GM18858 (cell line): ENCODE results near the gene RIOX2.
A peak's percentile ranks its signal among the peaks of the same experiment; 100 is the strongest.
"Not testable (repeated sequence)": the region's sequence is repeated elsewhere in the genome, so short reads cannot be mapped to it uniquely, and the experiment has no call there.

ENCODE experiments used
- ATAC-seq: cut with Tn5 transposase; IDR thresholded peaks from one replicate; pipeline ENCODE4 v1.9.1; 2021; ENCODE audit not compliant: unreplicated experiment

The RIOX2 gene

DNA sequence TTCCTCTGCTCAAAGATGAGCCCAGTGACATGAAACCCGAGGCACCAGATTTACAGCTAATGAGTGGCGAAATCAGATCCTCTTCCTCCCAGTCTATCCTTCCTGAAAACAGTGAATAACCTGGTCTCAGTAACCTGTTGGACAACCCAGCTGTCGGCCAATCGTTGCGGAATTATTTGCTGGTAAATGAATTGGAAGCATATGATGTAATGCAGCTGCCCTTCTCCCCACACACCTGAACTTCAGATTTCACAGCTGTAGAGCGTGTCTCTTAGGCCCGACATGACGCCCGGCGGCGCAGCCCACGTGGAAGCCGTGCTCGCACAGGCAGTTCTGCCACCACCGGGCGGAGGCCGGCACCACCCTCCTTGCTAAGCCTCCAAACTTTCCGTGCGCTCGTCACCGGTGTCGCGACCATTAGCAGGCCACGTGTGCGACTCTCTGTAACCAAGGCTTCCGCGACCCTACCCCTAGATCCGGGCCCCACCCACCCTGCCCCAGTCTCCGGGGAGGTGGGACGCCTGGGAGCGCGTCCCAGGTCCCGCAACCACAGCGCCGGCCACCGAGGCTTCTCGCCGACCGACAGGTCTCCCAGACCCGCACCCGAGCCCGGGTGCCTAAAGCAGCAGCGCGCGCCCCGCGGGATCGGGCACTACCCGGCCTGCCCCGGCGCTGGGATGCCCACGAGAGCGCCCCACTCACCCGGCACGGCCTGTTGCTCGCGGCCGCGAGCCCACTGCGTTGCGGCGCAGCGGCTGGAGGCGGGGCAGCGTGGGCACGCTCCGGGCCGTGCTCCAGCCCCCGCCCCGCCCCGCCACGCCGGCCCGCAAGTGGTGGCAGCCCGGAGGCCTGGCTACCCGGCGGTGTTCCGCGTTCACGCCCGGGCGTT is at the start of gene RIOX2:
Gene RIOX2 (minus strand): TSS at position 753 of the 889 bp plus-strand sequence. CDS start 4,838 bp downstream, outside the sequence.
- peak; percentile 78 for ATAC-seq

DNA sequence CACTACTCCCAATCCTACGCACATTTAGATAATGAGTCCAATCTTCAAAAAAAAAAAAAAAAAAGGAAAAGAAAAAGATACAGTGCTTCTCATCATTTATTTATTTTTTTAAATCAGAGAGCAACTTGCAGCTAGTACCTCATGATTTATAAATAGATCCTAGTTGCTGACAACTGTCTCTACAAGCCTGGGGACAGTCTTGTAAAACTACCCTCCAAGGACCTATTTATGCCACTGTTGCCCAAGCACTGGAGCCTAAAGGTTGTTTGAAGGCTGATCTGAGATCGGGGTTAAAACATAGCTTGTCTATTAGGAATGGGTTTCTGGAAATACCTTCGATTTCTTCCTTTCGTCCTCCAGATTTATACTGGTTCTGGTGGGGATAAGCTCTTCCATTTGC is 48.2 kb upstream of the RIOX2 start:
- ATAC-seq = no peak

- ATAC-seq = no peak
Observed at GRCh38 chr3:98018301-98018700, 46.1 kb upstream of the RIOX2 start.

GRCh38 chr3:98014268-98014585 is 42.0 kb upstream of the RIOX2 start:
- no peak for ATAC-seq

- no peak for ATAC-seq
Observed at GRCh38 chr3:98013411-98014267, 41.4 kb upstream of the RIOX2 start.

- no peak for ATAC-seq
Observed at GRCh38 chr3:98012979-98013378, 40.7 kb upstream of the RIOX2 start.

GRCh38 chr3:98010883-98011449 is 38.7 kb upstream of the RIOX2 start:
- not testable (repeated sequence) for ATAC-seq

GRCh38 chr3:98010194-98010882 is 38.1 kb upstream of the RIOX2 start:
- no peak for ATAC-seq

GRCh38 chr3:98008855-98009254 is 36.6 kb upstream of the RIOX2 start:
- ATAC-seq = peak; percentile 55

DNA sequence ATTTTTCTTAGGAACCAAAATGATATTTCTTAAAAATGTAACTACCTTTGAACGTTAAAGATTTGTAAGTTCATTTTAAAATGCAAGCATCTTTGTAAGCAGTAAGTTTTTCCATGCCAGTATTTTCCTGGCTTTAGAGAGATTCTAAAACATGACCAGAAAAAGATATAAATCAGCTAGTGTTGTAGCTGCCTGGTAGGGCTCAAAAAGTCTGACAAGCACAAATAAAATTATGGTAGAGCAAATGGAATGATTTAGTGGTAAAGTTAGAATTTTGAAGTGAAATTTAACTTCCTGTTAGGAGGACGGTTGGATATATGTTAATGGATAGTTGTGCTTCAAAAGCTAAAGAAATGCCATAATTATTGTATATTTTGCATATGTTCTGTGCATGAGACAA is 33.2 kb upstream of the RIOX2 start:
- no peak for ATAC-seq

DNA sequence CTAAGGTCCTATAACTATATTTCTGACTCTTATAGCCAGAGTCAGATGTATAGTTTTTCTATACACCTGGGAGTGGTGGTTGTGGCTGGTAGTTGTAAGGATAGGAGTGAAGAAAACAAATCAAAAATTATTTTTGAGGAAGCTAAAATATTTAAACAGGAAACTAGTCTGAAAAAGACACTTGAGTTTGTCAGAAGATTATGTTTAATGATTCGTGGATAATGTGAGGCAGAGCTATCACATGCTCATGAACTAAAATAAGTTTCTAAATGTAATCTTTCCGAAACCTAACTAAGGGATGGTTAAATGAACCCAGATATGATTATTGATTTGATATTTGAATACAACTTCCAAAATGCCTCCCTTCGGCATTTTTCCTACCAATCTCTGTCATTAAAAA is 32.5 kb upstream of the RIOX2 start:
- ATAC-seq = no peak

DNA sequence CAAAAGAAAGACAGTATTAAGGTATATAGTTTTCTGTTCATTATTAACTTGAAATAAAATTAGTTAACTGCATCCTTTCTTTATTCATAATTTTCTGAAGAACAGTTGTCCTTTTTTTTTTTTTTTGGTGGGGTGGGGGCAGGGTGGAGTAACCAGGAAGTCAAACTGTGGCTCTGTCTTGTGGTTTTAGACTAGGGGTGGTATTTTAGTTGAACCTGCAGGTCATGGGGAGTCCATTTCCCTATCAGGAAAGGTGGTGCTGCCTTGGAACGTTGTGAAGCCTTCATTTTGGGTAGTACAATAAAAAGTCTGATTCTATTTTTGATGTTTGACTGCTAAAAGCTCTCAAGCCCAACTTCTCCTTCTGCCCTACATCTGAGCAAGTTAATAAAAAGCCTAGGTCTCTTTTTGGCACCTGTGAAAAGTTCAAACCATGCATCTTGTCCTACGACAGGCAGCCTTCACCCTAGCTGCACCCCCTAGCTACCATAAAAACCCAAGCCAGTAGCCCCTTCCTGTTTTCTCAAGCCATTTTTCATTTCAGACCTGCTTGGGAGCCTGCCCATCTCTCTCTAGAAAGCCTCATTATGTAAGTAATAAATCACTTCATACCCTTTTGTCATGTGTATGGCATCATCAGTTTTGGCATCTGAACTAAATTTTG is 31.2 kb upstream of the RIOX2 start:
- ATAC-seq = peak; percentile 36

GRCh38 chr3:98002717-98003116 is 30.5 kb upstream of the RIOX2 start:
- ATAC-seq = no peak

- no peak for ATAC-seq
Observed at GRCh38 chr3:97999994-98000393, 27.8 kb upstream of the RIOX2 start.

- no peak for ATAC-seq
Observed at GRCh38 chr3:97999103-97999502, 26.9 kb upstream of the RIOX2 start.

- no peak for ATAC-seq
Observed at GRCh38 chr3:97996988-97997387, 24.8 kb upstream of the RIOX2 start.

DNA sequence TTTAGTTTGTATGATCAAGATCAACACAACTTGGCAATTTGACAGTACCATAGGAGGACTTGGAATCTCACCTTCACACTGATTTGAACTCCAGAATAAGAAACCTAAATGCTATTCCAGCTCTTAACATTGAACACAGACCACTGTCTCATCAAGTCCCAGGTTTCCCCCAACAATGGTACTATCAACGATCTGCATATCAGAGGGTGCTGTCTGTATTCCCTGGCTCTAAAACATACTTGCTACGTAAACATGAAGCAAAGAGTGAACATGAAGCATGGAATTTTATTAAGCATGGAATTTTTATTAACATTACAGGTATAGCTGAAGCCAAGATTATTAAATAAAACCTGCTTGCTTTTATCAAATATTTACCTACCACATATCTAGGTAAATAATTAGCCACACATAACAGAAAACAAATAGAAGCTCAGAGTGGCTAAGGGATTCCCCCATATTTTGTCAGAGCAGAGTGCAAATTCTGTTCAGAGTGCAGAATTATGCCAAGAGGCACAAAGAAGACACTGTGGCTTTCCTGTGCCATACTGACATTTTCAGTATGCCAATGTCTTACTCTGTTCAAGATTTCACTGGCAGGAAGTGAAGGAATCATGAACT is 22.2 kb upstream of the RIOX2 start:
- no peak for ATAC-seq

- no peak for ATAC-seq
Observed at GRCh38 chr3:97993526-97993925, 21.3 kb upstream of the RIOX2 start.

GRCh38 chr3:97992547-97993173 is 20.4 kb upstream of the RIOX2 start:
- no peak for ATAC-seq

- ATAC-seq = no peak
Observed at GRCh38 chr3:97991293-97991682, 19.1 kb upstream of the RIOX2 start.
